Liver (tissue), 9 donors: ENCODE results near the gene PRKAR1B. TPM values are rescaled to one million over a fixed set of nuclear protein-coding genes. Genes with fewer than 3 reads are reported as not detected.

Experiments
- DNase-seq: peaks from one replicate; pipeline ENCODE4 v3.0.0-alpha.2; 2017; ENCODE audit warnings: low spot score
- H3K27ac ChIP-seq, 2 donors: one replicate each; pipeline ENCODE4 v1.7.0; 2013; ENCODE audit warnings: inconsistent platforms in 2 of 2, low read length in 2 of 2, control low read depth in 1 of 2, low read depth in 1 of 2, mild to moderate bottlenecking in 1 of 2
- H3K27me3 ChIP-seq, 4 donors: one replicate each; pipeline versions ENCODE4 v1.6.1 to v1.7.0; 2013; ENCODE audit warnings: low read length in 3 of 4, inconsistent platforms in 1 of 4, mild to moderate bottlenecking in 1 of 4, moderate library complexity in 1 of 4; ENCODE audit not compliant: control insufficient read depth in 4 of 4, insufficient read depth in 4 of 4
- H3K36me3 ChIP-seq, 4 donors: one replicate each; pipeline versions ENCODE4 v1.6.1 to v1.7.0; 2013; ENCODE audit warnings: low read length in 3 of 4, mild to moderate bottlenecking in 3 of 4, low read depth in 1 of 4, moderate library complexity in 1 of 4; ENCODE audit not compliant: control insufficient read depth in 4 of 4, insufficient read depth in 3 of 4
- H3K4me1 ChIP-seq, 4 donors: one replicate each; pipeline versions ENCODE4 v1.6.1 to v1.7.0; 2013; ENCODE audit warnings: low read length in 3 of 4, mild to moderate bottlenecking in 3 of 4, moderate library complexity in 1 of 4; ENCODE audit not compliant: control insufficient read depth in 4 of 4, insufficient read depth in 4 of 4
- H3K4me3 ChIP-seq, 3 donors: one replicate each; pipeline versions ENCODE4 v1.6.1 to v1.7.0; 2013; ENCODE audit warnings: low read length in 3 of 3, control low read depth in 1 of 3, low read depth in 1 of 3, mild to moderate bottlenecking in 1 of 3
- H3K9ac ChIP-seq, 2 donors: one replicate each; pipeline ENCODE4 v1.7.0; 2013; ENCODE audit warnings: low read length in 2 of 2, mild to moderate bottlenecking in 2 of 2, moderate library complexity in 2 of 2, control low read depth in 1 of 2, low read depth in 1 of 2
- H3K9me3 ChIP-seq, 4 donors: one replicate each; pipeline versions ENCODE4 v1.6.1 to v1.7.0; 2013; ENCODE audit warnings: low read length in 3 of 4; ENCODE audit not compliant: control insufficient read depth in 4 of 4
- EGR1 ChIP-seq, 2 donors: IDR thresholded peaks; 2 replicates each; pipeline ENCODE4 v1.6.1; 2016 to 2018; ENCODE audit warnings: antibody characterized with exemption in 2 of 2, low read depth in 2 of 2
- FOXA1 ChIP-seq: IDR thresholded peaks from 2 replicates; pipeline ENCODE4 v1.6.1; 2016; ENCODE audit warnings: antibody characterized with exemption
- HNF4A ChIP-seq, 2 donors: conservative IDR thresholded peaks; 2 replicates each; pipeline ENCODE4 v1.6.1; 2016; ENCODE audit warnings: antibody characterized with exemption in 2 of 2, mild to moderate bottlenecking in 2 of 2
- HNF4G ChIP-seq: IDR thresholded peaks from 2 replicates; pipeline ENCODE4 v1.6.1; 2016; ENCODE audit warnings: antibody characterized with exemption
- JUND ChIP-seq, 2 donors: IDR thresholded peaks; 2 replicates each; pipeline ENCODE4 v1.6.1; 2016; ENCODE audit warnings: antibody characterized with exemption in 2 of 2
- RAD21 ChIP-seq, 2 donors: IDR thresholded peaks; 2 replicates each; pipeline ENCODE4 v1.6.1; 2016; ENCODE audit warnings: antibody characterized with exemption in 2 of 2, mild to moderate bottlenecking in 2 of 2
- RXRA ChIP-seq, 2 donors: IDR thresholded peaks; 2 replicates each; pipeline ENCODE4 v1.6.1; 2017 to 2018; ENCODE audit warnings: antibody characterized with exemption in 2 of 2, mild to moderate bottlenecking in 1 of 2
- TAF1 ChIP-seq: conservative IDR thresholded peaks from 2 replicates; pipeline ENCODE4 v1.6.1; 2016; ENCODE audit warnings: antibody characterized with exemption, mild to moderate bottlenecking
- YY1 ChIP-seq: IDR thresholded peaks from 2 replicates; pipeline ENCODE4 v1.6.1; 2016; ENCODE audit warnings: antibody characterized with exemption, mild to moderate bottlenecking
- WGBS: extraction: QIAGEN DNeasy Blood & Tissue Kit; methylation state at CpG from one replicate; pipeline ENCODE4 v1.1.7; 2013; 5-methylcytosine and 5-hydroxymethylcytosine counted together
- polyA plus RNA-seq, 2 donors: library from polyadenylated mRNA; stranded (reverse) in 1 of 2; unstranded in 1 of 2; fragments of 200-250 nt in 1 of 2; fragments of >200 nt in 1 of 2; fragmentation: Nextera tagmentation in 1 of 2; extraction: Ambion mirVana in 1 of 2; gene quantifications; one replicate each; pipeline versions ENCODE4 v1.2.1 to v1.2.3, GENCODE V29; 2013 to 2015
- total RNA-seq, 2 donors: library from RNA; depleted of rRNA; stranded (reverse); fragments of >200 nt; gene quantifications; one replicate each; pipeline ENCODE4 v1.2.3, GENCODE V29; 2014
- TF ChIP-seq, protein P1 (sequence below): IDR thresholded peaks from 2 replicates; pipeline ENCODE4 v1.6.1; 2016; ENCODE audit warnings: antibody characterized with exemption, mild to moderate bottlenecking
- TF ChIP-seq, protein P2 (sequence below): IDR thresholded peaks from 2 replicates; pipeline ENCODE4 v1.6.1; 2016; ENCODE audit warnings: antibody characterized with exemption
- TF ChIP-seq, protein P3 (sequence below): fragments of 150-350 bp; IDR thresholded peaks from 2 replicates; pipeline ENCODE4 v1.5.1; 2017; ENCODE audit warnings: improper control_type of control experiment, low read depth, low read length; ENCODE audit not compliant: missing input control
- TF ChIP-seq, protein P4 (sequence below): IDR thresholded peaks from 2 replicates; pipeline ENCODE4 v1.6.1; 2016; ENCODE audit warnings: antibody characterized with exemption
- donor health status: healthy.
- donor health status: healthy.
- donor health status: healthy.
- donor health status: healthy.
- donor health status: healthy.

PRKAR1B gene
- total and polyA plus RNA-seq, 4 donors, result 11.1 to 14.4 (median 12.4) TPM

DNA sequence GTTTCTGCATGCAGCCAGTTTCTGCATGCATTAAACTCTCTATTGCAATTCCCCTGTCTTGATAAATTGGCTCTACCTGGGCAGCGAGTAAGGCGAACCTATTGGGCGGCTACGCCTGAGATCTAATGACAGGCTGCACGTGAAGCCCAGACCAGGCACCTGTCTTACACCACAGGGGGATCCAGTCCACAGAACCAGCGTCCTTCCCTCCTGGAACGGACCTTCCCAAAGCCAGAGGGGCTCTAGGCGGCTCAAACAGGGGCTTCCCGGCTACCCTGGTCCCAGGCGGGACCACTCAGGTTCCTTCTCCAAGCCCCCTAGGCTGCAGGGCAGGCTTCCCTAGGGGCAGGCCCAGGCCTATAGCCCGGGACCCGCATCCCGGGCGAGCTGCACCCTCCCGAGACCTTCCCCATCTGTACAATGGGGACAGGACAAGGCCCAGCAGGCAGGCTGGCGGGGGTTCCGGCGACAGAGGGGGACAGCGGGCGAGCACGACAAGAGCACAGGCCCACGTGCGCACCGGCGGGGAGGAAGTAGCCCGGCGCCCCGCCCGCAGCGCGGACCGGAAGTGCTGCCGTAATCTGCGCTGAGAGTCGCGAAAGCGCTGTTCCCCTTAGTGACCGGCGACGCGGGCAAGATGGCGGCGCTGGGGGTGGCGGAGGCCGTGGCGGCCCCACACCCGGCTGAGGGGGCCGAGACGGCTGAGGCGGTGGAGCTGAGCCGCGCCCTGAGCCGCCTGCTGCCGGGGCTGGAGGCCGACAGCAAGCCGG lies 812 bp downstream of the PRKAR1B start, which contains the start of gene DNAAF5 (continued):
- TF ChIP-seq, protein P1, sequence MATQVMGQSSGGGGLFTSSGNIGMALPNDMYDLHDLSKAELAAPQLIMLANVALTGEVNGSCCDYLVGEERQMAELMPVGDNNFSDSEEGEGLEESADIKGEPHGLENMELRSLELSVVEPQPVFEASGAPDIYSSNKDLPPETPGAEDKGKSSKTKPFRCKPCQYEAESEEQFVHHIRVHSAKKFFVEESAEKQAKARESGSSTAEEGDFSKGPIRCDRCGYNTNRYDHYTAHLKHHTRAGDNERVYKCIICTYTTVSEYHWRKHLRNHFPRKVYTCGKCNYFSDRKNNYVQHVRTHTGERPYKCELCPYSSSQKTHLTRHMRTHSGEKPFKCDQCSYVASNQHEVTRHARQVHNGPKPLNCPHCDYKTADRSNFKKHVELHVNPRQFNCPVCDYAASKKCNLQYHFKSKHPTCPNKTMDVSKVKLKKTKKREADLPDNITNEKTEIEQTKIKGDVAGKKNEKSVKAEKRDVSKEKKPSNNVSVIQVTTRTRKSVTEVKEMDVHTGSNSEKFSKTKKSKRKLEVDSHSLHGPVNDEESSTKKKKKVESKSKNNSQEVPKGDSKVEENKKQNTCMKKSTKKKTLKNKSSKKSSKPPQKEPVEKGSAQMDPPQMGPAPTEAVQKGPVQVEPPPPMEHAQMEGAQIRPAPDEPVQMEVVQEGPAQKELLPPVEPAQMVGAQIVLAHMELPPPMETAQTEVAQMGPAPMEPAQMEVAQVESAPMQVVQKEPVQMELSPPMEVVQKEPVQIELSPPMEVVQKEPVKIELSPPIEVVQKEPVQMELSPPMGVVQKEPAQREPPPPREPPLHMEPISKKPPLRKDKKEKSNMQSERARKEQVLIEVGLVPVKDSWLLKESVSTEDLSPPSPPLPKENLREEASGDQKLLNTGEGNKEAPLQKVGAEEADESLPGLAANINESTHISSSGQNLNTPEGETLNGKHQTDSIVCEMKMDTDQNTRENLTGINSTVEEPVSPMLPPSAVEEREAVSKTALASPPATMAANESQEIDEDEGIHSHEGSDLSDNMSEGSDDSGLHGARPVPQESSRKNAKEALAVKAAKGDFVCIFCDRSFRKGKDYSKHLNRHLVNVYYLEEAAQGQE, result no peak
- TF ChIP-seq, protein P2, sequence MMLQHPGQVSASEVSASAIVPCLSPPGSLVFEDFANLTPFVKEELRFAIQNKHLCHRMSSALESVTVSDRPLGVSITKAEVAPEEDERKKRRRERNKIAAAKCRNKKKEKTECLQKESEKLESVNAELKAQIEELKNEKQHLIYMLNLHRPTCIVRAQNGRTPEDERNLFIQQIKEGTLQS, result no peak
- peak; percentile 96 for TF ChIP-seq YY1

DNA sequence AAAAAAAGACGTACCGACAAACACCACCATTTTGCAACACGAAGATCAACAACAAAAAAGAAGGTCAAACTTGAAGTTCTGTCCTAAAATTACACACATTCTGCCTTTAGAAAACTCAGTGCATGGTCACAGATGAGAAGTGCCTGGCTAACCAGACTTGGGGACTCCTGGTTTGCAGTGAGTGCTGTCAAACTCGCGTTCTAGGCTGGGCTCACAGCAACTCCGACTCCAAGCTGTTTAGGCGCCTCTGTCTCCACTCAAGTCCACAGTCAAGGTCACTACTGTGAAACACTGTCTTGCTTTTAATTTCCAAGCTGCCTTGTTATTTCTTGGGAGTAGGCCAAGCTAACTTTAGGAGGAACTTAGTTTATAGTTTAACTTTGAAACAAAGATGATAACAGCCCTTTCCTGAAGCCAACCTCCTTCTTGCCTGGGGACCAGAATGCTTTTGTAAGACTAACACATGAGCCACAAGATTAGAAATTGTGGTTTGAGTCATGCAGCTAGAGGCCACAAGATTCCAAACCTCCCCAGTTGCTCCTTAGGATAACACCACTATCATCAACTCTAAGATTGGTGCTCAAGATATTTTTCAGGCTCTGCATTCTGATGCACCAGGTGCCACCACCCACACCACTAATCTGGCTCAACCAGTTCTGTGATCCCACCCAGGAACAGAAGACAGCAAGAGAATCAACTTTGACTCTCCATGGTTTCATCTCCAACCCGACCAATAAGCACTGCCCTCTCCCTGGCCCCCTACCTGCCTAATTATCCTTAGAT lies 1.7 kb downstream of the PRKAR1B start:
- TF ChIP-seq EGR1 (IDR thresholded peaks at IDR 0.05; ENCODE audit: low read depth in 2 of 2) (no peak), TAF1 (no peak), YY1 (no peak), RXRA (IDR thresholded peaks at IDR 0.05) (no peak), HNF4A (conservative IDR thresholded peaks at IDR 0.05) (no peak)
- H3K4me1 ChIP-seq, result peaks cover 7 to 13% (median 10%) of the 10 kb centered on the region in 4 donors
- H3K4me3 ChIP-seq, result peak overlapping the region; percentile 81 to 93 (median 84)
- H3K27ac ChIP-seq, result no peak overlapping the region
- no peaks in the 10 kb centered on the region for H3K27me3 ChIP-seq
- 93% methylated on average over 8 of the region's 8 CpGs for WGBS
- no peak overlapping the region for H3K9ac ChIP-seq
- H3K36me3 ChIP-seq, result peaks cover 0 to 4% (median 3%) of the 10 kb centered on the region in 4 donors
- no peak for DNase-seq
- H3K9me3 ChIP-seq, result no peaks in the 10 kb centered on the region

DNA sequence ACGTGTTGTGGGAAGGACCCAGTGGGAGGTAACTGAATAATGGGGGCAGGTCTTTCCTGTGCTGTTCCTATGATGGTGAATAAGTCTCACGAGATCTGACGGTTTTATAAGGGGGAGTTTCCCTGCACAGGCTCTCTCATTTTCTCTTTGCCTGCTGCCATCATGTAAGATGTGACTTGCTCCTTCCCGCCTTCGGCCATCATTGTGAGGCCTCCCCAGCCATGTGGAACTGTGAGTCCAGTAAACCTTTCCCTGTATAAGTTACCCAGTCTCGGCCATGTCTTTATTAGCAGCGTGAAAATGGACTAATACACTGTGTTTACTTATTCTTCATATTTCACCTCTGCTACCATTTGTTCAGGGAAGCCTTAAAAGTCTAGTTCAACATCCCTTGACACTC lies 2.8 kb downstream of the PRKAR1B start:
- TF ChIP-seq, protein P3, sequence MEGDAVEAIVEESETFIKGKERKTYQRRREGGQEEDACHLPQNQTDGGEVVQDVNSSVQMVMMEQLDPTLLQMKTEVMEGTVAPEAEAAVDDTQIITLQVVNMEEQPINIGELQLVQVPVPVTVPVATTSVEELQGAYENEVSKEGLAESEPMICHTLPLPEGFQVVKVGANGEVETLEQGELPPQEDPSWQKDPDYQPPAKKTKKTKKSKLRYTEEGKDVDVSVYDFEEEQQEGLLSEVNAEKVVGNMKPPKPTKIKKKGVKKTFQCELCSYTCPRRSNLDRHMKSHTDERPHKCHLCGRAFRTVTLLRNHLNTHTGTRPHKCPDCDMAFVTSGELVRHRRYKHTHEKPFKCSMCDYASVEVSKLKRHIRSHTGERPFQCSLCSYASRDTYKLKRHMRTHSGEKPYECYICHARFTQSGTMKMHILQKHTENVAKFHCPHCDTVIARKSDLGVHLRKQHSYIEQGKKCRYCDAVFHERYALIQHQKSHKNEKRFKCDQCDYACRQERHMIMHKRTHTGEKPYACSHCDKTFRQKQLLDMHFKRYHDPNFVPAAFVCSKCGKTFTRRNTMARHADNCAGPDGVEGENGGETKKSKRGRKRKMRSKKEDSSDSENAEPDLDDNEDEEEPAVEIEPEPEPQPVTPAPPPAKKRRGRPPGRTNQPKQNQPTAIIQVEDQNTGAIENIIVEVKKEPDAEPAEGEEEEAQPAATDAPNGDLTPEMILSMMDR, result no peak
- no peak for TF ChIP-seq RXRA (IDR thresholded peaks at IDR 0.05)
- no peak for TF ChIP-seq JUND (IDR thresholded peaks at IDR 0.05)
- no peak for TF ChIP-seq YY1
- TF ChIP-seq RAD21 (IDR thresholded peaks at IDR 0.05), result no peak
- TF ChIP-seq FOXA1, result no peak
- TF ChIP-seq, protein P4, sequence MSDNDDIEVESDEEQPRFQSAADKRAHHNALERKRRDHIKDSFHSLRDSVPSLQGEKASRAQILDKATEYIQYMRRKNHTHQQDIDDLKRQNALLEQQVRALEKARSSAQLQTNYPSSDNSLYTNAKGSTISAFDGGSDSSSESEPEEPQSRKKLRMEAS, result no peak
- no peak for TF ChIP-seq HNF4G
- H3K27me3 ChIP-seq, result no peaks in the 10 kb centered on the region
- H3K9ac ChIP-seq, result no peak overlapping the region
- H3K4me1 ChIP-seq, result peaks cover 7 to 13% (median 10%) of the 10 kb centered on the region in 4 donors
- H3K36me3 ChIP-seq, result peaks cover 0 to 4% (median 0%) of the 10 kb centered on the region in 4 donors
- H3K9me3 ChIP-seq, result no peaks in the 10 kb centered on the region
- no peak overlapping the region for H3K4me3 ChIP-seq
- no peak overlapping the region for H3K27ac ChIP-seq
- WGBS, result 95% methylated on average over 7 of the region's 7 CpGs
- no peak for DNase-seq
